ENCODE measurements around the gene ARHGAP15.

Gene ARHGAP15

GRCh38 chr2:143110758-143111428 is 18.3 kb upstream of the ARHGAP15 start:
- TF ChIP-seq REST (IDR thresholded peaks at IDR 0.05; ENCODE audit: insufficient replicate concordance, low read depth) (no peak), CTCF (IDR thresholded peaks at IDR 0.05; ENCODE audit: insufficient read depth, low read length) (peak; percentile 57)
- peak; percentile 47 to 71 for DNase-seq (ENCODE audit: low read depth in 1 of 2, low spot score in 1 of 2)
- H3K4me3 ChIP-seq (replicated peaks; ENCODE audit: insufficient read depth, low read length), result no peak overlapping the region
- H3K27me3 ChIP-seq (ENCODE audit: insufficient read depth, poor library complexity, severe bottlenecking), result no peaks in the 10 kb centered on the region
- no peak overlapping the region for H3K27ac ChIP-seq (replicated peaks)

GRCh38 chr2:143117225-143117624 is 12.0 kb upstream of the ARHGAP15 start:
- DNase-seq (ENCODE audit: low read depth in 1 of 2, low spot score in 1 of 2), result no peak
- no peak overlapping the region for H3K27ac ChIP-seq (replicated peaks)
- TF ChIP-seq SPI1 (IDR thresholded peaks at IDR 0.05; ENCODE audit: borderline replicate concordance, low read depth) (no peak), CTCF (IDR thresholded peaks at IDR 0.05; ENCODE audit: insufficient read depth, low read length) (no peak), POLR2AphosphoS5 (IDR thresholded peaks at IDR 0.05; ENCODE audit: low read depth) (no peak), REST (IDR thresholded peaks at IDR 0.05; ENCODE audit: insufficient replicate concordance, low read depth) (no peak), GABPA (IDR thresholded peaks at IDR 0.05; ENCODE audit: low read depth) (no peak)
- H3K4me3 ChIP-seq (replicated peaks; ENCODE audit: insufficient read depth, low read length), result no peak overlapping the region
- no peaks in the 10 kb centered on the region for H3K27me3 ChIP-seq (ENCODE audit: insufficient read depth, poor library complexity, severe bottlenecking)

- Histone ChIP-seq H3K27ac (replicated peaks) (peak overlapping the region; percentile 42), H3K27me3 (ENCODE audit: insufficient read depth, poor library complexity, severe bottlenecking) (no peaks in the 10 kb centered on the region), H3K4me3 (replicated peaks; ENCODE audit: insufficient read depth, low read length) (no peak overlapping the region)
- no peak for TF ChIP-seq POLR2AphosphoS5 (IDR thresholded peaks at IDR 0.05; ENCODE audit: low read depth)
- peak; percentile 20; the same call in 1 of the 2 replicates for TF ChIP-seq SPI1 (IDR thresholded peaks at IDR 0.05; ENCODE audit: borderline replicate concordance, low read depth)
- DNase-seq (ENCODE audit: low read depth in 1 of 2, low spot score in 1 of 2), result no peak
Measured at GRCh38 chr2:143121079-143121478, 8.1 kb upstream of the ARHGAP15 start.

GRCh38 chr2:143121957-143122356 is 7.3 kb upstream of the ARHGAP15 start:
- no peaks in the 10 kb centered on the region for H3K27me3 ChIP-seq (ENCODE audit: insufficient read depth, poor library complexity, severe bottlenecking)
- TF ChIP-seq SPI1 (IDR thresholded peaks at IDR 0.05; ENCODE audit: borderline replicate concordance, low read depth) (no peak), REST (IDR thresholded peaks at IDR 0.05; ENCODE audit: insufficient replicate concordance, low read depth) (no peak), CTCF (IDR thresholded peaks at IDR 0.05; ENCODE audit: insufficient read depth, low read length) (no peak), POLR2AphosphoS5 (IDR thresholded peaks at IDR 0.05; ENCODE audit: low read depth) (no peak), GABPA (IDR thresholded peaks at IDR 0.05; ENCODE audit: low read depth) (no peak)
- DNase-seq (ENCODE audit: low read depth in 1 of 2, low spot score in 1 of 2), result no peak
- H3K27ac ChIP-seq (replicated peaks), result peak overlapping the region; percentile 42
- no peak overlapping the region for H3K4me3 ChIP-seq (replicated peaks; ENCODE audit: insufficient read depth, low read length)

All from HL-60 (cell line).